Lower leg skin (tissue), 4 donors: ENCODE measurements around the gene EFNA4. TPM values are rescaled to one million over a fixed set of nuclear protein-coding genes. Genes with fewer than 3 reads are reported as not detected.

Experiments used
- DNase-seq, 2 donors: peaks; one replicate each; pipeline ENCODE4 v3.0.0-alpha.2; 2019; ENCODE audit warnings: low spot score in 2 of 2
- H3K4me3 ChIP-seq: fragments of 200-600 bp; sonication (generic); 2 replicates; pipeline ENCODE4 v1.5.1; 2017; ENCODE audit warnings: mild to moderate bottlenecking, low read depth; ENCODE audit not compliant: poor library complexity, severe bottlenecking
- POLR2A ChIP-seq, 2 donors: fragments of 450-650 bp; IDR thresholded peaks; one replicate each; pipeline ENCODE4 v1.6.1; 2016 to 2017; ENCODE audit warnings: antibody characterized with exemption in 2 of 2, mild to moderate bottlenecking in 1 of 2, moderate library complexity in 1 of 2
- WGBS, 2 donors: methylation state at CpG; one replicate each; pipeline ENCODE4 v1.1.5; 2018; 5-methylcytosine and 5-hydroxymethylcytosine counted together
- intact Hi-C: fragments of 100-400 bp; cut with DNase I; formaldehyde crosslinking; loops from one replicate; pipeline ENCODE4 v1.15.0; 2023; ENCODE audit warnings: low total_unique reads
- total RNA-seq, 4 donors: library from RNA; depleted of rRNA; stranded (reverse); fragments of >200 nt; gene quantifications; one replicate each; pipeline ENCODE4 v1.1.0, GENCODE V29; 2016
- TF ChIP-seq, protein P1 (sequence below), 3 donors: fragments of 450-650 bp; IDR thresholded peaks; one replicate each; pipeline ENCODE4 v1.5.1; 2016; ENCODE audit warnings: antibody characterized with exemption in 3 of 3, mild to moderate bottlenecking in 3 of 3, moderate library complexity in 2 of 3

The EFNA4 gene, protein sequence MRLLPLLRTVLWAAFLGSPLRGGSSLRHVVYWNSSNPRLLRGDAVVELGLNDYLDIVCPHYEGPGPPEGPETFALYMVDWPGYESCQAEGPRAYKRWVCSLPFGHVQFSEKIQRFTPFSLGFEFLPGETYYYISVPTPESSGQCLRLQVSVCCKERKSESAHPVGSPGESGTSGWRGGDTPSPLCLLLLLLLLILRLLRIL
- 10 to 100 TPM; 29.5 to 66.6 (median 52.9) TPM for total RNA-seq

DNA sequence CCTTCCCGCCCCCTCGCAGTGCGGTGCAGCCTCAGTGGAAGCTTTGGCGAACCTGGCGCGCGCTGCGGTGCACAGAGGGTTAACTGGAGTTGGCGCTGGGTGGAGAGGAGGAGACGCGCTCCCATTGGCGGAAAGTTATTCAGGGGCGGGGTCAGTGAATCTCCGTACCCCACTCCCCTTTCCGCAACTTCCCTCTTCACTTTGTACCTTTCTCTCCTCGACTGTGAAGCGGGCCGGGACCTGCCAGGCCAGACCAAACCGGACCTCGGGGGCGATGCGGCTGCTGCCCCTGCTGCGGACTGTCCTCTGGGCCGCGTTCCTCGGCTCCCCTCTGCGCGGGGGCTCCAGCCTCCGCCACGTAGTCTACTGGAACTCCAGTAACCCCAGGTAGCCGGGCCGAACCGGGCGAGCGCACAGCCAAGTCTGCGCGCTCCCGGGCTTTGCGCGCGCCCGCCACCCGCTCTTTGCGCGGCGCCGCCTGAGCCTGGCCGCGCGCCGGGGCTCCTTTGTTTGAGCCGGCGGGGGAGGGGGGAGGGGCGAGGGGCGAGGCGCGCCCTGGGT is at the start of gene EFNA4:
Gene EFNA4 (plus strand): TSS at position 191 of the 561 bp plus-strand sequence. CDS start 84 bp downstream, at position 275.
- H3K4me3 ChIP-seq = peak within 1 kb of the TSS; percentile 46
- intact Hi-C loops = loop anchor here (2.0 kb wide), 1 partner anchor 19 kb away; no protein-coding TSS in a partner anchor
- 0% methylated on average over 26 to 34 of the region's 57 CpGs for WGBS, 2 donors
- TF ChIP-seq, protein P1, sequence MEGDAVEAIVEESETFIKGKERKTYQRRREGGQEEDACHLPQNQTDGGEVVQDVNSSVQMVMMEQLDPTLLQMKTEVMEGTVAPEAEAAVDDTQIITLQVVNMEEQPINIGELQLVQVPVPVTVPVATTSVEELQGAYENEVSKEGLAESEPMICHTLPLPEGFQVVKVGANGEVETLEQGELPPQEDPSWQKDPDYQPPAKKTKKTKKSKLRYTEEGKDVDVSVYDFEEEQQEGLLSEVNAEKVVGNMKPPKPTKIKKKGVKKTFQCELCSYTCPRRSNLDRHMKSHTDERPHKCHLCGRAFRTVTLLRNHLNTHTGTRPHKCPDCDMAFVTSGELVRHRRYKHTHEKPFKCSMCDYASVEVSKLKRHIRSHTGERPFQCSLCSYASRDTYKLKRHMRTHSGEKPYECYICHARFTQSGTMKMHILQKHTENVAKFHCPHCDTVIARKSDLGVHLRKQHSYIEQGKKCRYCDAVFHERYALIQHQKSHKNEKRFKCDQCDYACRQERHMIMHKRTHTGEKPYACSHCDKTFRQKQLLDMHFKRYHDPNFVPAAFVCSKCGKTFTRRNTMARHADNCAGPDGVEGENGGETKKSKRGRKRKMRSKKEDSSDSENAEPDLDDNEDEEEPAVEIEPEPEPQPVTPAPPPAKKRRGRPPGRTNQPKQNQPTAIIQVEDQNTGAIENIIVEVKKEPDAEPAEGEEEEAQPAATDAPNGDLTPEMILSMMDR (IDR thresholded peaks at IDR 0.05) = no peak
- no peak for TF ChIP-seq POLR2A (IDR thresholded peaks at IDR 0.05)
- peak; percentile 89 to 96 for DNase-seq

- TF ChIP-seq, protein P1 (IDR thresholded peaks at IDR 0.05) = no peak
- TF ChIP-seq POLR2A (IDR thresholded peaks at IDR 0.05) = no peak
- H3K4me3 ChIP-seq = no peak overlapping the region
- intact Hi-C loops = loop anchor here (10.0 kb wide), 1 partner anchor 50 kb away; the partner anchor contains the start of gene PYGO2
- DNase-seq = peak in 1 of 2 donors; percentile 86
- 81 to 87% methylated on average over 26 to 30 of the region's 31 CpGs for WGBS, 2 donors
Observed at GRCh38 chr1:155014709-155015508, 48.6 kb upstream of the EFNA4 start.

DNA sequence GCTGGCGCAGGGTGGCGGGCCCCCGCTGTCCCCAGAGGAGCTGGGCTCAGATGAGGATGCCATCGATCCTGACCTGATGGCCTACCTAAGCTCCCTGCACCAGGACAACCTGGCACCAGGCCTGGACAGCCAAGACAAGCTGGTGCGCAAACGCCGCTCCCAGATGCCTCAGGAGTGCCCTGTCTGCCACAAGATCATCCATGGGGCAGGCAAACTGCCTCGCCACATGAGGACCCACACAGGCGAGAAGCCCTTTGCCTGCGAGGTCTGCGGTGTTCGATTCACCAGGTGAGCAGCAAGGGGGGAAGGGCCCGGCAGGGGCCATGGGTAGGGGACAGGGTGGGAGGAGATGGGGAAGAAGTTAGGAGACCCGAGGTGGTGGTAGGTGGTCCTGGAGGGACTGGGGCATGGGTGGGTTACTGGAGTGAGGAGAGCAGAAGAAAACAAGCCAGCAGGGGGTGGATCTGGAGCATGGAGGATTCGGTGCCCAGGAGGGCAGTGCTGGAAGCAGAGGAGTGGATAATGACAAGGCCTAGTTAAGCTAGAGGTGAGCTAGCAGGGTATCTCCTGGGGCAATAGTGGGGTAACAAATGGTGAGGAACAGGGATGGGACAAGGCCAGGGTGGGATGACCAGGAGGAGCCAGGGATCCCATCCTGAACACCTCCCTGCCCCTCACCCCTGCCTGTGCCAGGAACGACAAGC is 47.9 kb upstream of the EFNA4 start:
- TF ChIP-seq POLR2A (IDR thresholded peaks at IDR 0.05) = no peak
- TF ChIP-seq, protein P1 (IDR thresholded peaks at IDR 0.05) = no peak
- intact Hi-C loops = loop anchor here (10.0 kb wide), 1 partner anchor 51 kb away; the partner anchor contains the start of gene PYGO2
- WGBS, 2 donors = 50 to 56% methylated on average over 9 to 14 of the region's 16 CpGs
- H3K4me3 ChIP-seq = no peak overlapping the region
- DNase-seq = peak in 1 of 2 donors; percentile 87

GRCh38 chr1:155016231-155016831 is 47.2 kb upstream of the EFNA4 start:
- DNase-seq = peak in 1 of 2 donors; percentile 87
- intact Hi-C loops = loop anchor here (10.0 kb wide), 1 partner anchor 52 kb away; the partner anchor contains the start of gene PYGO2

More at GRCh38 chr1:155016231-155016831, 47.2 kb upstream of the EFNA4 start:
- TF ChIP-seq, protein P1 (IDR thresholded peaks at IDR 0.05) = no peak
- no peak for TF ChIP-seq POLR2A (IDR thresholded peaks at IDR 0.05)
- H3K4me3 ChIP-seq = no peak overlapping the region
- WGBS, 2 donors = 53 to 67% methylated on average over 21 to 26 of the region's 26 CpGs
